HG03469 (cell line): ENCODE results near the gene RPL10L.

Experiments used
- ATAC-seq: cut with Tn5 transposase; IDR thresholded peaks from one replicate; pipeline ENCODE4 v1.9.1; 2021; ENCODE audit warnings: mild to moderate bottlenecking, moderate library complexity, moderate number of reproducible peaks; ENCODE audit not compliant: unreplicated experiment

The RPL10L gene

GRCh38 chr14:46651526-46652144, at the start of gene RPL10L:
Gene RPL10L (minus strand): TSS chr14:46651781. CDS start chr14:46651736, 45 bp downstream.
- ATAC-seq = no peak

DNA sequence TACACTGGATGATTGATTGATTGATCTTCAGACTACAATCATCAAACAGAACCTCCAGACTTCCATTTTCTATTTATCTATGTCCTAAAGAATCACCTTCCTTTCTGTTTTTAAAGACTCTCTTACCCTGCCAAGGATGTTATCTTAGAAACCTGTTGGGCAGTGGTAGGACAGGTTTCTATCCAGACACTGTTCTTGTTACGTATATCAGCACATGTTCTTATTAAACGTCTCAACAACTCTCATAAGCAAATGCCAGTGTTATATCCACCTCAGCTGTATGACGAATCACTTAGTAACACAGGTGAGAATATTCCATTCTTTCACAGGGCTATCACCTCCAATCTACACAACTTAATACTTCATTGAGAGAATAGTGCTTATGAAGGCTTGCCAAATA, 40.2 kb upstream of the RPL10L start:
- ATAC-seq = no peak

DNA sequence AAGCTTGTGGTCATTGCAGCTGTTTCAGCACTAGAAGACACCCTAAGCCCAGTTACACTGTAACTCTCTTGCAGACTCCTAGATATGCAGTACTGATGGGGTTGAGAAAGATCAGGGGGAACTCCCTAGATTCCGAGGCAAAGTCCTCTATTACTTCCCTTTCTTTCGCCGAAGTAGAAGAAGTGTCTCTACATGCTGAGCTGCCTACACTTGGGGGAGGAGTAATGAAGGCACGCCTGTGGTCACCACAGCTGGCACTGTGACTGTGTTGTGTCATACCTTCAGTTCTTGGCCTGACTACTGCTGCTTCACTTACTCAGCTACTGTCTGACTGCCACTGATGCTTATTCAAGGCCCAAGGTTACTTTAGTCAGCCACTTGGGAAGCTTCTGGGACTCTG, 35.1 kb upstream of the RPL10L start:
- ATAC-seq = no peak

DNA sequence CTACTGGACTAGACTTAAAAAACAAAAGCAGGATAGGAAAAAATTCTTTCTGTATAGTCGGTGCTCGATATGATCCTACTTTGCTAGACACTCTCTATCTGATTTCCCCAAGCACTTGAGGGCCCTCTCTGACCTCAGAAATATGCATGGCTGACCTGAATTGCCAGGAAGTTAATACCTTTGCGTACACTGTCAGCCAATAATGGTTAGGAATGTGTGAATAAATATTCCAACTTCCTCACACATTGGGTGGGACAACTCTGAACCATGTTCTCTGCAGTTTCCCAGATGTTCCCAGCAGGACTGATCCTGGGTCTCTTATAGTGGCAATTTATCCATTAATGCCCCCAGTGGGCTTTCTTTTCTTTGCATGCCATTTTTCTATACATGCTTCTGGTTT, 20.5 kb upstream of the RPL10L start:
- no peak for ATAC-seq

- ATAC-seq = no peak
These were observed 11.8 kb upstream of the RPL10L start for GRCh38 chr14:46663382-46663781.

DNA sequence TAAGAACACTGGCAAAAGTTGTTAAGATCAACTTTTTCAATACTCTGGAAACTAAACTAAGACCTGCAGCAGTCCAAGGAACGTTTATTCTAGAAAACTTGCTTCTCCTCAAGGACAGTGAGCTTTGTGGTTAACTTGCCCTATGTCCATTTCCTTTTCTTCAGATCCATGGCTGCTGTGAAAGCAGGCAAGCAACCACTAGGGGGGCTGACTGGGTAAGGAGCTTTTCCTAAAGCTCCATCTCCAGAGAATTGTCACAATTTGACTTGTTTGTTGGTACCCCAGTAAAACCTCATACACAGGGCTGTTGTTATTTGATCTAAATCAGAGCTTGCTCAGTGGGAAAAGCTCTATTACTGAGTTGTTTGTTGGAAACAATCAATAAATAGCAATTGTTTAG, 10.1 kb upstream of the RPL10L start:
- no peak for ATAC-seq

- ATAC-seq = no peak
These were observed 1.6 kb upstream of the RPL10L start for GRCh38 chr14:46653031-46653755.

DNA sequence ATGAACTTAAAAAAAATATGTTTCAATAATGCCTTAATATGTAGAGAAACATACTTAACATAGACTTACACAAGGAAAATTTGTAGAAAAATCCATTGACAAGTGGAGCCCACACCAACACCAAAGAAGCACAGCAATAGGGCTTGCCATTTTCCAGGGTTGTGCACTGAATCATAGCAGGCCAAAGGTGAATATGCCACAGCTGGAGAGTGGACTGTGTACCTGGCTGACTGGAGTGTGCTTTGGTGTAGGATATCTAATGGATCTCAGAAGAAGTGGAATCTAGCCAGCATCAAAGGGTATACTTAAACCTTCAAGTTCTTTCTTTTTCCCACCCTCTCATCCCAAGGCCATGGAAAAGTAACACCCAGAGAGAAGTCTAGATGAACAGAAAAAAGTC, 4.8 kb downstream of the RPL10L start:
- no peak for ATAC-seq

- no peak for ATAC-seq
These were observed 24.7 kb downstream of the RPL10L start for GRCh38 chr14:46626876-46627275.
